Measurements from ENCODE around the gene CNNM4.
"Not testable (repeated sequence)": the region's sequence is repeated elsewhere in the genome, so short reads cannot be mapped to it uniquely, and the experiment has no call there.

Gene CNNM4

GRCh38 chr2:96795076-96795475 lies 34.4 kb downstream of the CNNM4 start:
- H3K36me3 ChIP-seq (replicated peaks; ENCODE audit: low read depth, low read length) = no peaks in the 10 kb centered on the region
- no peak overlapping the region for H3K4me3 ChIP-seq (ENCODE audit: low read length)
- H3K4me2 ChIP-seq (ENCODE audit: low read length) = no peak overlapping the region
- no peaks in the 10 kb centered on the region for H3K9me3 ChIP-seq (ENCODE audit: insufficient read depth, low read length)
- no peaks in the 10 kb centered on the region for H3K27me3 ChIP-seq (ENCODE audit: low read depth, low read length)
- H3K9ac ChIP-seq (ENCODE audit: low read length) = no peak overlapping the region
- H3K4me1 ChIP-seq (ENCODE audit: low read length) = no peaks in the 10 kb centered on the region
- no peaks in the 10 kb centered on the region for H4K20me1 ChIP-seq (ENCODE audit: insufficient read depth, low read length)
- H2AFZ ChIP-seq (ENCODE audit: low read depth, low read length) = no peak overlapping the region
- TF ChIP-seq CTCF (IDR thresholded peaks at IDR 0.05; ENCODE audit: low read depth, low read length) = no peak
- H3K79me2 ChIP-seq (ENCODE audit: low read length) = no peaks in the 10 kb centered on the region
- no peak overlapping the region for H3K27ac ChIP-seq (ENCODE audit: low read length)

- not testable (repeated sequence) for H3K4me2 ChIP-seq (ENCODE audit: low read length); H3K9ac ChIP-seq (ENCODE audit: low read length); H3K4me3 ChIP-seq (ENCODE audit: low read length); H3K9me3 ChIP-seq (ENCODE audit: insufficient read depth, low read length); H3K36me3 ChIP-seq (replicated peaks; ENCODE audit: low read depth, low read length); H3K27ac ChIP-seq (ENCODE audit: low read length); H2AFZ ChIP-seq (ENCODE audit: low read depth, low read length); H3K27me3 ChIP-seq (ENCODE audit: low read depth, low read length); H4K20me1 ChIP-seq (ENCODE audit: insufficient read depth, low read length); H3K79me2 ChIP-seq (ENCODE audit: low read length); H3K4me1 ChIP-seq (ENCODE audit: low read length)
These were observed 35.8 kb downstream of the CNNM4 start for GRCh38 chr2:96796497-96796896.

GRCh38 chr2:96797066-96797625 lies 36.4 kb downstream of the CNNM4 start:
- H3K9me3 ChIP-seq (ENCODE audit: insufficient read depth, low read length) = no peaks in the 10 kb centered on the region
- TF ChIP-seq CTCF (IDR thresholded peaks at IDR 0.05; ENCODE audit: low read depth, low read length) = no peak
- no peak for TF ChIP-seq EZH2phosphoT487 (IDR thresholded peaks at IDR 0.05; ENCODE audit: low read depth)
- peaks cover 4% of the 10 kb centered on the region for H3K36me3 ChIP-seq (replicated peaks; ENCODE audit: low read depth, low read length)
- no peak overlapping the region for H3K27ac ChIP-seq (ENCODE audit: low read length)
- H3K4me2 ChIP-seq (ENCODE audit: low read length) = no peak overlapping the region
- H3K27me3 ChIP-seq (ENCODE audit: low read depth, low read length) = no peaks in the 10 kb centered on the region
- H4K20me1 ChIP-seq (ENCODE audit: insufficient read depth, low read length) = no peaks in the 10 kb centered on the region
- peaks cover 7% of the 10 kb centered on the region; the same call in 1 of the 2 replicates for H3K4me1 ChIP-seq (ENCODE audit: low read length)
- H2AFZ ChIP-seq (ENCODE audit: low read depth, low read length) = no peak overlapping the region
- H3K9ac ChIP-seq (ENCODE audit: low read length) = no peak overlapping the region
- H3K4me3 ChIP-seq (ENCODE audit: low read length) = no peak overlapping the region
- no peaks in the 10 kb centered on the region for H3K79me2 ChIP-seq (ENCODE audit: low read length)

GRCh38 chr2:96798733-96799622 lies 38.3 kb downstream of the CNNM4 start:
- H2AFZ ChIP-seq (ENCODE audit: low read depth, low read length) = no peak overlapping the region
- no peak overlapping the region for H3K27ac ChIP-seq (ENCODE audit: low read length)
- no peaks in the 10 kb centered on the region for H4K20me1 ChIP-seq (ENCODE audit: insufficient read depth, low read length)
- no peaks in the 10 kb centered on the region for H3K9me3 ChIP-seq (ENCODE audit: insufficient read depth, low read length)
- H3K4me3 ChIP-seq (ENCODE audit: low read length) = no peak overlapping the region
- H3K27me3 ChIP-seq (ENCODE audit: low read depth, low read length) = no peaks in the 10 kb centered on the region
- H3K9ac ChIP-seq (ENCODE audit: low read length) = no peak overlapping the region
- no peaks in the 10 kb centered on the region for H3K79me2 ChIP-seq (ENCODE audit: low read length)
- peaks cover 7% of the 10 kb centered on the region; the same call in 1 of the 2 replicates for H3K4me1 ChIP-seq (ENCODE audit: low read length)
- H3K4me2 ChIP-seq (ENCODE audit: low read length) = no peak overlapping the region
- TF ChIP-seq CTCF (IDR thresholded peaks at IDR 0.05; ENCODE audit: low read depth, low read length) (no peak), EZH2phosphoT487 (IDR thresholded peaks at IDR 0.05; ENCODE audit: low read depth) (no peak)
- peaks cover 4% of the 10 kb centered on the region for H3K36me3 ChIP-seq (replicated peaks; ENCODE audit: low read depth, low read length)

All from OCI-LY3 (cell line).